Activated CD8-positive, alpha-beta memory T cell treated with anti-CD3 and anti-CD28 coated beads, Interleukin-2, amount 50 U/mL, for 24 hours (primary cell): ENCODE data around the gene MDH1B.
"Not testable (repeated sequence)": the region's sequence is repeated elsewhere in the genome, so short reads cannot be mapped to it uniquely, and the experiment has no call there.

ENCODE experiments used
- DNase-seq: peaks from one replicate; pipeline ENCODE4 v3.0.0-alpha.2; 2020; ENCODE audit errors: extremely low read depth

Gene MDH1B

GRCh38 chr2:206766057-206766930 is 1.2 kb upstream of the MDH1B start:
- no peak for DNase-seq

- DNase-seq = no peak
Observed at GRCh38 chr2:206764673-206765241, 371 bp downstream of the MDH1B start.

- no peak for DNase-seq
Observed at GRCh38 chr2:206756816-206757215, 8.3 kb downstream of the MDH1B start.

GRCh38 chr2:206740800-206741199 is 24.3 kb downstream of the MDH1B start:
- no peak for DNase-seq

GRCh38 chr2:206739271-206739670 is 25.9 kb downstream of the MDH1B start:
- DNase-seq = no peak

GRCh38 chr2:206736935-206737334 is 28.2 kb downstream of the MDH1B start:
- DNase-seq = no peak

- DNase-seq = no peak
Observed at GRCh38 chr2:206733341-206733740, 31.8 kb downstream of the MDH1B start.

- DNase-seq = no peak
Observed at GRCh38 chr2:206728277-206729199, 36.6 kb downstream of the MDH1B start.

- no peak for DNase-seq
Observed at GRCh38 chr2:206727287-206727686, 37.8 kb downstream of the MDH1B start.

GRCh38 chr2:206723288-206723687 is 41.8 kb downstream of the MDH1B start:
- DNase-seq = no peak

GRCh38 chr2:206721256-206721920 is 43.7 kb downstream of the MDH1B start:
- no peak for DNase-seq

GRCh38 chr2:206718296-206718695 is 46.8 kb downstream of the MDH1B start, which contains the start of gene DYTN:
Gene DYTN (minus strand): TSS chr2:206718396. CDS start chr2:206718279, 117 bp downstream.
- no peak for DNase-seq

- DNase-seq = no peak
Observed at GRCh38 chr2:206716623-206717022, 48.5 kb downstream of the MDH1B start.

GRCh38 chr2:206715183-206715582 is 49.9 kb downstream of the MDH1B start:
- not testable (repeated sequence) for DNase-seq

GRCh38 chr2:206713746-206714145 is 51.4 kb downstream of the MDH1B start:
- DNase-seq = no peak

- DNase-seq = no peak
Observed at GRCh38 chr2:206708286-206708685, 56.8 kb downstream of the MDH1B start.

- no peak for DNase-seq
Observed at GRCh38 chr2:206707164-206707701, 57.9 kb downstream of the MDH1B start.

- no peak for DNase-seq
Observed at GRCh38 chr2:206701952-206702605, 63.0 kb downstream of the MDH1B start.

- DNase-seq = no peak
Observed at GRCh38 chr2:206700156-206700555, 65.0 kb downstream of the MDH1B start.

GRCh38 chr2:206698811-206699210 is 66.3 kb downstream of the MDH1B start:
- no peak for DNase-seq

GRCh38 chr2:206696910-206697309 is 68.2 kb downstream of the MDH1B start:
- DNase-seq = no peak
